Activated naive CD4-positive, alpha-beta T cell (primary cell): ENCODE measurements around the gene PKN1.
"Not testable (repeated sequence)": the region's sequence is repeated elsewhere in the genome, so short reads cannot be mapped to it uniquely, and the experiment has no call there.

Experiments
- DNase-seq, 4 experiments: peaks; one replicate each; lab custom pipeline; 2025; lab: John Stamatoyannopoulos, UW

Gene PKN1

DNA sequence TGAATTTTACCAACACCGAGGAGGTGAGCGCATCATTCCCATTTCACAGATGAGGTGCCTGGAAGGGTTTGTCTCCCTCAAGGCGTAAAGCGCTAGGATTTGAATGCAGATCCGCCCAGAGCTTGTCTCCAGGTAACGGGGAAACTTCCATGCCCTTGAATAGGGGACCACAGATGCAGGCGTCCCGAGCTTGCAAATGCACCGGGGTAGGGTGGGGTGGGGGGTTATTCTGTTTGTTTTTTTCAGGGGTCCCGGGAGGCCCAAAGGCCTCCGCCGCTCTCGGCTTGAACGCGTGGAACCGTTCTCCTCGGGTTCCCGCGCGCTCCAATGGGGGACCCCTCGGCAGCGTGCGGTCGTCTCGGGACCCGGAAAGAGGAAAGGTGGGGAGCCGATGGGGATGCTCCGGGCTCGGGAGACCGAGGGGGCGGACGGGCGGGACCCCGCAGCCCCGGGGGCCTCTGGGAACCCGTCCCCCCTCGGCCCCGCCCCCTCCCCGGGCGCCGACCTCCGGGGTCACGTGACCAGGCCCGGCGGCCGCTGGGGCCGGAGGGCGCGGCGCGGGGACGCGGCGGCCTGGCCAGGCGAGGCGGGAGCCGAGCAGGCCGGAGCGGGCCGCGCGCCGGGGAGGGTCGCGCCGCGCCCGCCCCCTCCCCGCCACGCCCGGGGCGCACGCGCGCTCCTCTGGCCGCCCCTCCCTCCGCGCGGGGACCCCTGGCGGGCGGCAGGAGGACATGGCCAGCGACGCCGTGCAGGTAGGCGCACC, at the start of gene PKN1:
PKN1 (plus strand) TSS at position 516 of the 763 bp plus-strand sequence; CDS start at position 732, 216 bp downstream.
- DNase-seq: peak in 1 of 4 experiments; percentile 44

DNA sequence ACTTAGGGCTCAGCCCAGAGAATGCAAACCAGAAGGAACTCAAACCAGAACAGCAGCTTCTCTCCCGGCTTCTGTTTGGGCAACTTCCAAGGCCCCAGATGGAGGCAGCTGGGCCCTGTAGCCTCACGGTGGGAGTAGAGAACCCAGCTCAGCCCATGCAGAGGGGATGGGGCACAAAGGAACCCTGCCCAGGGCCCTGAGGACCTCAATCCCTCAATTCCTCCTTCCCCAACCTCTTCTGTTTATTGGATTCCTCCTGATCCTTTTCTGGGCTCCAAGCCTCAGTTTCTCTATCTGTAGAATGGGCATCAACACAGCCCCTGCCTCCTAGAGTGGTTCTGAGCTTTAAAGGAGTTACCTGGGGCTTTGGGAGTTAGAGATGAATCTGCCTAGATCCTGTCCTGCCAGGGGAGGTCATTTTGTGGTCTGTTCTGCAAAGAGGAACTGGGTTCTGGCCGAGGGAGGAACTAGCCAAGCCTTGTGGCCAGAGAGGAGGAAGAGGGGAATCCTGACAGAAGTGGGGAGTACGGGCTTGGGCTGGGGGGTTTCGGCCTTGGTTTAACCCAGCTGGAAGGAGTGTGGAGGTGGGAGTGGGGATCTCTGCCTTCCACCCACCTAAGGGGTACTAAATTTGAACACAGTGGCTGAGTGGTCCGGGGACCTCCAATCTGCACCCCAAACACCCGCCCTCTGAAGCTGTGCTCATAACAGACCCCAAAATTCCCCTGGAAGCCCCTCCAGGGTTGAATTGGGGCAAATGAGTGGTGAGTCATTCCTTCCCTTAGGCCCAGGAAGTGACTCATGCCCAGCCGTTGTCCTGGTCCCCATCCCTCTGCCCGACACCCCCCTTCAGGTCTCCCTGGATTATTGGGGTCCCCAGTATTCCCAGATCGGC, 49.2 kb upstream of the PKN1 start:
- DNase-seq: peak in 2 of 4 experiments; percentile 17 to 27

- DNase-seq: no peak
Measured at GRCh38 chr19:14385492-14385891, 47.6 kb upstream of the PKN1 start.

DNA sequence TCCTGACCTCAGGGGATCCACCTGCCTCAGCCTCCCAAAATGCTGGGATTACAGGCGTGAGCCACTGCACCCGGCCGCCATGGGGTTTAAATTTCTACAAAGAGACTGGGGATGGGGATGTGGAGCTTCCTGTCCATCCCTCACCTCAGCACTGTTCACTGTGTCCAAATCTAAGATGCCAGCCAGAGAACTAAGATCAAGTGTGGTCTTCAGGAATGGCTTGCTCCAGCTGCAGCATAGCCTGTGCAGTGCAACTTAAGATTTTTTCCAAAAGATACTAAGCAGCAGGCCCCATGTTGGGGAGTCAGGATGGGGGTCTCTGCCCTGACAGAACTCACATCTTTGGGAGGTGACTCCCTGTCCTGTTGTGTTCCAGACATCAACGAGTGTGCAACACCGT, 42.6 kb upstream of the PKN1 start:
- DNase-seq: no peak

GRCh38 chr19:14391156-14391821, 41.8 kb upstream of the PKN1 start:
- DNase-seq: no peak

- DNase-seq: no peak
Measured at GRCh38 chr19:14393329-14393728, 39.8 kb upstream of the PKN1 start.

GRCh38 chr19:14394167-14394566, 38.9 kb upstream of the PKN1 start:
- no peak for DNase-seq

GRCh38 chr19:14395262-14395661, 37.8 kb upstream of the PKN1 start:
- DNase-seq: no peak

- no peak for DNase-seq
Measured at GRCh38 chr19:14395710-14396336, 37.3 kb upstream of the PKN1 start.

- DNase-seq: not testable (repeated sequence)
Measured at GRCh38 chr19:14396730-14397129, 36.4 kb upstream of the PKN1 start.

GRCh38 chr19:14397168-14397567, 35.9 kb upstream of the PKN1 start:
- DNase-seq: not testable (repeated sequence)

DNA sequence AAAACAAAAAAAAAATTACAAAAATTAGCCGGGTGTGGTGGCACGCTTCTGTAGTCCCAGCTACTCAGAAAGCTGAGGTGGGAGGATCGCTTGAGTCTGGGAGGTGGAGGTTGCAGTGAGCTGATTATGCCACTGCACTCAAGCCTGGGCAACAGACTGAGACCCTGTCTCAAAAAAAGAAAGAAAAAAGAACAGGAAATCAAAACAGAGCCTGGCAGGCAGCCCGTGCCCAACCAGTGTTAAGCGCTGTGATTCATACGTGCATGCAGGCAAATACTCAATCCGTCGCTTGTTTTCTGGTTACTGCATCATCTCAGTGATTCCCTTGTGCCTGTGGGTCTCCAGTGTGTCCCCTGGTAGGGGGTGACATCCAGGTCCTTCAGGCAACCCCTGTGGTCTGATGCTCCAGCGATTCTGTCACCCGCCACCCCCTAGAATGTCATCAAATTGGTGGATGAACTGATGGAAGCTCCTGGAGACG, 32.1 kb upstream of the PKN1 start:
- DNase-seq: no peak

- no peak for DNase-seq
Measured at GRCh38 chr19:14401468-14402195, 31.5 kb upstream of the PKN1 start.

DNA sequence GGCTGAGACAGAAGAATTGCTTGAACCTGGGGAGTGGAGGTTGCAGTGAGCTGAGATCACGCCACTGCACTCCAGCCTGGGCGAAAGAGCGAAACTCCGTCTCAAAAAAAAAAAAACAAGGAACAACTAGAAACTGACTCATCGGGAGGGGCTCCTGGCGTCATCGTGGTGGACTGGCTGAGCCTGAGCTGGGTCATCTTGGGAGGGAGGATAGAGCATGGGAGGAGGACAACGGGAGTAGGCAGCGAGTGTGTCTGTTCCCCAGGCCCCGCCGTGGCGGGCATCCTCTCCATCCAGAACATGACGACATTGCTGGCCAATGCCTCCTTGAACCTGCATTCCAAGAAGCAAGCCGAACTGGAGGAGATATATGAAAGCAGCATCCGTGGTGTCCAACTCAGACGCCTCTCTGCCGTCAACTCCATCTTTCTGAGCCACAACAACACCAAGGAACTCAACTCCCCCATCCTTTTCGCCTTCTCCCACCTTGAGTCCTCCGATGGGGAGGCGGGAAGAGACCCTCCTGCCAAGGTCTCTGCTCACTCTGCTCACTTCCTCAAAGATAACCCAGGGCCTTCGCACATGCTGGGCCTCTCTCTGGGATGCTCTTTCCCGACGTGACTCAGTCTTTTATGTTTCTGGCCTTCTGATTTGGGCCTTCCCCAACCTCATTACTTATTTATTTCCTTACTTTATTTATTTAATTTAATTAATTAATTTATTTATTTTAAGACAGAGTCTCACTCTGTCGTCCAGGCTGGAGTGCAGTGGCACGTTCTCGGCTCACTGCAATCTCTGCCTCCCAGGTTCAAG, 30.6 kb upstream of the PKN1 start:
- no peak for DNase-seq

DNA sequence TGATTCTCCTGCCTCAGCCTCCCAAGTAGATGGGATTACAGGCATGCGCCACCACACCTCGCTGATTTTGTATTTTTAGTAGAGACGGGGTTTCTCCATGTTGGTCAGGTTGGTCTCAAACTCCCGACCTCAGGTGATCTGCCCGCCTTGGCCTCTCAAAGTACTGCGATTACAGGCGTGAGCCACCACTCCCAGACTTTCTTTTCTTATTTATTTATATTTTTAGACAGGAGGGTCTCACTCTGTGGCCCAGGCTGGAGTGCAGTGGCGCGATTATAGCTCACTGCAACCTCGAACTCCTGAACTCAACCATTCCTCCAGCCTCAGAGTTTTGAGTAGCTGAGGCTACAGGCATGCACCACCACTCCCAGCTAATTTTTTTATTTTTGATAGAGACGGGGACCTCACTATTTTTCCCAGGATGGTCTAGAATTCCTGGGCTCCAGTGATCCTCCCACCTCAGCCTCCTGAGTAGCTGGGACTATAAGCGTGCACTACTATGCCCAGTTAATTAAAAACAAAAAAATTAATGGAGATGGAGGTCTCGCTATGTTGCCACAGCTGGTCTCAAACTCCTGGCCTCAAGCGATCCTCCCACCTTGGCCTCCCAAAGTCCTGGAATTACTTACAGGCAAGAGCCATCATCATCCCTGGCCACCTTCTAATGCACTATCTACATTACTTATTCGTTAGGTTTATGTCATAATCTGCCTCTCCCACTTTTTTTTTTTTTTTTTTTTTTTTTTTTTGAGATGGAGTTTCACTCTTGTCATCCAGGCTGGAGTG, 29.8 kb upstream of the PKN1 start:
- not testable (repeated sequence) for DNase-seq

DNA sequence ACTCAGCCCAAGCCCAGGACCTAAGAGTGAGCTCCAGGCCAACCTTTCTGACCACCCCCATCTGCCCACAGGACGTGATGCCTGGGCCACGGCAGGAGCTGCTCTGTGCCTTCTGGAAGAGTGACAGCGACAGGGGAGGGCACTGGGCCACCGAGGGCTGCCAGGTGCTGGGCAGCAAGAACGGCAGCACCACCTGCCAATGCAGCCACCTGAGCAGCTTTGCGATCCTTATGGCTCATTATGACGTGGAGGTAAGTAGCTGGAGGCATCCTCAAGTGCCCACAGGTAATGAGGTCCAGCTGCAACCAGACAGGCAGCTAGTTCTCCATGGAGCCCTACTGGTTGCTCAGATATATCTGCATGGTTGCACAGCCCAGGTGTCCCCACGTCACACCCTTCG, 28.8 kb upstream of the PKN1 start:
- DNase-seq: no peak

DNA sequence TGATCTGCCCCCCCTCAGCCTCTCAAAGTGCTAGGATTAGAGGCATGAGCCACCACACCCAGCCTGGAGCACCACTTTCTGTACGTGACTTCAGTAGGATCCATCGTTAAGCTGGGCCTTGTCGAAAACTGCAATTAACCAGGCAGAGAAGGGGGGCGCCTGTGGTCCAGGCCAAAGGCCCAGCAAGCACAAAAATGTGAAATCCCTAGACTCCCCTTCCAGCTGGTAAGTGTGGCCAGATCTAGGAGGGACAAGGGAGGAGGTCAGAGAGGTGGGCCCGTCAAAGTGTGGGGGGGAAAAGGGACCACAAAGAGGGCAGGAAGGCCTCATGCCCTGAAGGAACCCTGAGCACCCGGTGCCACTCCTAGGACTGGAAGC, 27.7 kb upstream of the PKN1 start:
- no peak for DNase-seq

- peak; percentile 73 to 84 (median 80) for DNase-seq
Measured at GRCh38 chr19:14405758-14406644, 27.1 kb upstream of the PKN1 start.
